Choroid plexus epithelial cell (primary cell): ENCODE data around the gene SOX5.
A peak's percentile ranks its signal among the peaks of the same experiment; 100 is the strongest.

ENCODE experiments used
- DNase-seq: peaks from one replicate; pipeline ENCODE4 v3.0.0-alpha.2; 2010; ENCODE audit warnings: low read depth
- H3K4me3 ChIP-seq: 2 replicates; pipeline ENCODE4 v1.5.1; 2011; ENCODE audit warnings: low read depth, mild to moderate bottlenecking, control low read depth, low read length, moderate library complexity
- CTCF ChIP-seq: conservative IDR thresholded peaks from 2 replicates; pipeline ENCODE4 v1.5.1; 2011; ENCODE audit warnings: low read depth, mild to moderate bottlenecking, control low read depth, inconsistent platforms, low read length, moderate library complexity

SOX5 gene

GRCh38 chr12:23949348-23950209 lies at the start of gene SOX5:
Gene SOX5 (minus strand): TSS chr12:23949670. CDS start chr12:23949601, 69 bp downstream.
- TF ChIP-seq CTCF, result no peak
- peak; percentile 59 for DNase-seq
- H3K4me3 ChIP-seq, result peak within 1 kb of the TSS; percentile 39

GRCh38 chr12:23987046-23987445 lies 37.6 kb upstream of the SOX5 start:
- TF ChIP-seq CTCF, result no peak
- DNase-seq, result no peak
- H3K4me3 ChIP-seq, result no peak overlapping the region

- H3K4me3 ChIP-seq, result no peak overlapping the region
- DNase-seq, result no peak
- TF ChIP-seq CTCF, result no peak
Measured at GRCh38 chr12:23980826-23981225, 31.4 kb upstream of the SOX5 start.

GRCh38 chr12:23964812-23965211 lies 15.3 kb upstream of the SOX5 start:
- TF ChIP-seq CTCF, result no peak
- no peak overlapping the region for H3K4me3 ChIP-seq
- DNase-seq, result no peak

GRCh38 chr12:23959826-23960225 lies 10.4 kb upstream of the SOX5 start:
- H3K4me3 ChIP-seq, result no peak overlapping the region
- no peak for TF ChIP-seq CTCF
- no peak for DNase-seq

- DNase-seq, result peak; percentile 54
- no peak for TF ChIP-seq CTCF
- no peak overlapping the region for H3K4me3 ChIP-seq
Measured at GRCh38 chr12:23954332-23954731, 4.9 kb upstream of the SOX5 start.

GRCh38 chr12:23952071-23952470 lies 2.6 kb upstream of the SOX5 start:
- H3K4me3 ChIP-seq, result no peak overlapping the region
- no peak for DNase-seq
- TF ChIP-seq CTCF, result no peak
